Heart right ventricle (tissue), 16 donors: ENCODE results near the gene CYFIP1. TPM values are rescaled to one million over a fixed set of nuclear protein-coding genes. Genes with fewer than 3 reads are reported as not detected.

Experiments
- ATAC-seq, 8 donors: fragments of 200-7000 bp; cut with Tn5 transposase; one replicate each; pipeline ENCODE4 v1.9.1; 2020; ENCODE audit warnings: mild to moderate bottlenecking in 8 of 8, moderate library complexity in 8 of 8, moderate number of reproducible peaks in 1 of 8
- DNase-seq, 2 donors: peaks; one replicate each; pipeline ENCODE4 v3.0.0-alpha.2; 2020
- H3K27ac ChIP-seq, 10 donors: fragments of 200-600 bp; sonication (generic) in 2 of 10; one replicate each; pipeline versions ENCODE4 v1.5.0 to v1.8.0; 2020 to 2022; ENCODE audit warnings: mild to moderate bottlenecking in 3 of 10
- H3K27me3 ChIP-seq, 7 donors: fragments of 200-600 bp; one replicate each; pipeline ENCODE4 v1.8.0; 2021 to 2022; ENCODE audit warnings: mild to moderate bottlenecking in 2 of 7
- H3K36me3 ChIP-seq, 9 donors: fragments of 200-600 bp; sonication (generic) in 1 of 9; one replicate each; pipeline versions ENCODE4 v1.5.0 to v1.8.0; 2020 to 2022; ENCODE audit warnings: mild to moderate bottlenecking in 2 of 9
- H3K4me1 ChIP-seq, 9 donors: fragments of 200-600 bp; sonication (generic) in 1 of 9; one replicate each; pipeline versions ENCODE4 v1.5.0 to v1.8.0; 2020 to 2022; ENCODE audit warnings: mild to moderate bottlenecking in 4 of 9
- H3K4me3 ChIP-seq, 10 donors: fragments of 200-600 bp; sonication (generic) in 2 of 10; one replicate each; pipeline versions ENCODE4 v1.5.0 to v1.8.0; 2020 to 2022; ENCODE audit warnings: mild to moderate bottlenecking in 7 of 10, moderate library complexity in 2 of 10
- H3K9me3 ChIP-seq, 11 donors: fragments of 200-600 bp in 10 of 11; sonication (generic) in 2 of 11; one replicate each; pipeline versions ENCODE4 v1.5.0 to v1.8.0; 2013 to 2022; ENCODE audit warnings: mild to moderate bottlenecking in 2 of 11, control low read depth in 1 of 11, moderate library complexity in 1 of 11
- CTCF ChIP-seq, 9 donors: fragments of 200-600 bp; sonication (generic) in 2 of 9; IDR thresholded peaks; one replicate each; pipeline versions ENCODE4 v1.5.0 to v1.8.0; 2021 to 2022; ENCODE audit warnings: antibody characterized with exemption in 9 of 9, mild to moderate bottlenecking in 5 of 9, moderate library complexity in 1 of 9
- WGBS, 2 donors: extraction: QIAGEN DNeasy Blood & Tissue Kit; methylation state at CpG; one replicate each; pipeline ENCODE4 v1.1.7; 2013; ENCODE audit warnings: inconsistent platforms in 1 of 2; 5-methylcytosine and 5-hydroxymethylcytosine counted together
- intact Hi-C, 10 donors: fragments of 100-400 bp; cut with DNase I; formaldehyde crosslinking; loops; one replicate each; pipeline versions ENCODE4 v1.11.1 to v1.14.2; 2022
- polyA plus RNA-seq, 2 donors: library from polyadenylated mRNA; stranded (reverse); fragments of 200-250 nt; gene quantifications; one replicate each; pipeline ENCODE4 v1.2.3, GENCODE V29; 2013
- total RNA-seq, 10 donors: library from RNA; stranded (reverse); fragmentation: NEBNext Ultra II Directional in 3 of 10; extraction: Animal tissue kit (Norgen Biotek cat#: 25700) in 3 of 10; gene quantifications; one replicate each; pipeline versions ENCODE4 v1.2.1 to v1.2.4, GENCODE V29; 2021 to 2023
- donor health status: Arrhythmogenic right ventricular cardiomyopathy.
- donor health status: ischemic (EF 13 %, LVEDD 7.1; RV severe dilation, severe dysfunction).
- donor health status: healthy with polysubstance abuse.
- donor health status: DM: no; HTN: yes; CAD: no.
- donor health status: DM: no; HTN: no; CAD: no.
- donor health status: ischemic (EF 25% LVEDD 6.9; RV normal size, moderate dysfunction).
- donor health status: ischemic (EF 25% LVEDD 5.7; RV mildly dilated, moderate dysfunction).
- donor health status: healthy.
- donor health status: DM: yes; HTN: yes; CAD: no.
- donor health status: Ischemic cardiomyopathy.
- donor health status: ischemic (EF 35%, LVEDD 5.7; RV mildly dilated, moderate dysfunction).
- donor health status: nonischemic (EF 11% LVEDD 7.7; RV severe dilation, severe dysfunction).
- donor health status: DM: yes; HTN: yes; CAD: no.
- donor health status: PGD.
- donor health status: ischemic (EF 29% LVEDD 5.4; RV normal size, mild dysfunction).
- donor health status: nonischemic (EF 23%, LVEDD 6.1; RV moderate dilation, normal function).

The CYFIP1 gene
- total and polyA plus RNA-seq, 12 donors, result 12.4 to 56.6 (median 27.1) TPM

GRCh38 chr15:22911306-22911705, 68.9 kb downstream of the CYFIP1 start:
- Histone ChIP-seq H3K4me3 (no peak overlapping the region), H3K9me3 (no peaks in the 10 kb centered on the region), H3K27ac (no peak overlapping the region), H3K4me1 (no peaks in the 10 kb centered on the region), H3K36me3 (peaks cover 0 to 100% (median 88%) of the 10 kb centered on the region in 9 donors), H3K27me3 (no peaks in the 10 kb centered on the region)
- DNase-seq (no peak), ATAC-seq (no peak)
- TF ChIP-seq CTCF (IDR thresholded peaks at IDR 0.05), result no peak
- intact Hi-C loops, result loop anchor here in 2 of 10 donors (10.0 kb wide), 2 partner anchors 53 to 63 kb away; no protein-coding TSS in a partner anchor
- WGBS, 2 donors, result 90 to 91% methylated on average over 8 of the region's 8 CpGs

GRCh38 chr15:22908830-22909229, 71.3 kb downstream of the CYFIP1 start:
- H3K27ac ChIP-seq, result no peak overlapping the region
- H3K4me3 ChIP-seq, result no peak overlapping the region
- H3K36me3 ChIP-seq, result peaks cover 0 to 98% (median 66%) of the 10 kb centered on the region in 9 donors
- H3K9me3 ChIP-seq, result no peaks in the 10 kb centered on the region
- no peak for TF ChIP-seq CTCF (IDR thresholded peaks at IDR 0.05)
- ATAC-seq (no peak), DNase-seq (no peak)
- H3K4me1 ChIP-seq, result no peaks in the 10 kb centered on the region
- H3K27me3 ChIP-seq, result no peaks in the 10 kb centered on the region
- intact Hi-C loops, result loop anchor here in 1 of 10 donors (10.0 kb wide), 1 partner anchor 54 kb away; no protein-coding TSS in a partner anchor
- 94 to 96% methylated on average over 9 of the region's 9 CpGs for WGBS, 2 donors

- no peak overlapping the region for H3K4me3 ChIP-seq
- no peak overlapping the region for H3K27ac ChIP-seq
- H3K36me3 ChIP-seq, result peaks cover 0 to 99% (median 70%) of the 10 kb centered on the region in 9 donors
- no peak for DNase-seq
- H3K27me3 ChIP-seq, result no peaks in the 10 kb centered on the region
- no peak for TF ChIP-seq CTCF (IDR thresholded peaks at IDR 0.05)
- intact Hi-C loops, result loop anchor here in 1 of 10 donors (10.0 kb wide), 1 partner anchor 53 kb away; no protein-coding TSS in a partner anchor
- no peaks in the 10 kb centered on the region for H3K9me3 ChIP-seq
- no peak for ATAC-seq
- no peaks in the 10 kb centered on the region for H3K4me1 ChIP-seq
- WGBS, 2 donors, result 91 to 97% methylated on average over 16 of the region's 16 CpGs
These were observed 72.8 kb downstream of the CYFIP1 start for GRCh38 chr15:22907161-22907950.

- H3K4me1 ChIP-seq, result no peaks in the 10 kb centered on the region
- intact Hi-C loops, result loop anchor here in 1 of 10 donors (10.0 kb wide), 1 partner anchor 50 kb away; no protein-coding TSS in a partner anchor
- peak in 1 of 2 donors; percentile 35 for DNase-seq
- peaks cover 0 to 99% (median 62%) of the 10 kb centered on the region in 9 donors for H3K36me3 ChIP-seq
- H3K27me3 ChIP-seq, result no peaks in the 10 kb centered on the region
- H3K27ac ChIP-seq, result no peak overlapping the region
- ATAC-seq, result peak in 3 of 8 donors; percentile 45 to 65 (median 58)
- no peak for TF ChIP-seq CTCF (IDR thresholded peaks at IDR 0.05)
- no peaks in the 10 kb centered on the region for H3K9me3 ChIP-seq
- 60 to 67% methylated on average over 11 of the region's 11 CpGs for WGBS, 2 donors
- no peak overlapping the region for H3K4me3 ChIP-seq
These were observed 75.4 kb downstream of the CYFIP1 start for GRCh38 chr15:22904736-22905135.
